ENCODE data around the gene LRIG1.

- TF ChIP-seq, protein P1, sequence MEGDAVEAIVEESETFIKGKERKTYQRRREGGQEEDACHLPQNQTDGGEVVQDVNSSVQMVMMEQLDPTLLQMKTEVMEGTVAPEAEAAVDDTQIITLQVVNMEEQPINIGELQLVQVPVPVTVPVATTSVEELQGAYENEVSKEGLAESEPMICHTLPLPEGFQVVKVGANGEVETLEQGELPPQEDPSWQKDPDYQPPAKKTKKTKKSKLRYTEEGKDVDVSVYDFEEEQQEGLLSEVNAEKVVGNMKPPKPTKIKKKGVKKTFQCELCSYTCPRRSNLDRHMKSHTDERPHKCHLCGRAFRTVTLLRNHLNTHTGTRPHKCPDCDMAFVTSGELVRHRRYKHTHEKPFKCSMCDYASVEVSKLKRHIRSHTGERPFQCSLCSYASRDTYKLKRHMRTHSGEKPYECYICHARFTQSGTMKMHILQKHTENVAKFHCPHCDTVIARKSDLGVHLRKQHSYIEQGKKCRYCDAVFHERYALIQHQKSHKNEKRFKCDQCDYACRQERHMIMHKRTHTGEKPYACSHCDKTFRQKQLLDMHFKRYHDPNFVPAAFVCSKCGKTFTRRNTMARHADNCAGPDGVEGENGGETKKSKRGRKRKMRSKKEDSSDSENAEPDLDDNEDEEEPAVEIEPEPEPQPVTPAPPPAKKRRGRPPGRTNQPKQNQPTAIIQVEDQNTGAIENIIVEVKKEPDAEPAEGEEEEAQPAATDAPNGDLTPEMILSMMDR (IDR thresholded peaks at IDR 0.05): no peak
- TF ChIP-seq POLR2A (IDR thresholded peaks at IDR 0.05): no peak
Observed at GRCh38 chr3:66413151-66413751, 87.6 kb downstream of the LRIG1 start.
